ENCODE results near the gene TPP2.

TPP2 gene

DNA sequence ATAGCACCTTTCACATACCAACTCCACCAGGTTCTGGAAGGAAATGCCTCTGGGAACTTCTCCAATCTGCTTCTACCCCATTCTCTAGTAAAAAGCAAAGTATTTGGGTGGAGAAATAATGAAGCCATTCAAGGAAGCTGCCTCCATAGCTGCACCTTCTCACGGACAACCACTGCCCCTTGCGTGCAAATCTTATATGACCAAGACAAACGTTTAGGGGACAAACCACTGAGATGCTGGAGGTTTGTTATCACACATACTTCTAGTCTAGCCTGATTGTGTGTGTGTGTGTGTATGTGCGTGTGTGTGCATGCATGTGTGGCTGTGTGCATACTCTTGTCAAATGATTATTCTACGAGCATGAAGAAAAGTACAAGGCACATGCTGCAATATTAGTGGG lies 104.5 kb downstream of the TPP2 start:
- no peaks in the 10 kb centered on the region for H3K36me3 ChIP-seq (replicated peaks)
- TF ChIP-seq, protein P1, sequence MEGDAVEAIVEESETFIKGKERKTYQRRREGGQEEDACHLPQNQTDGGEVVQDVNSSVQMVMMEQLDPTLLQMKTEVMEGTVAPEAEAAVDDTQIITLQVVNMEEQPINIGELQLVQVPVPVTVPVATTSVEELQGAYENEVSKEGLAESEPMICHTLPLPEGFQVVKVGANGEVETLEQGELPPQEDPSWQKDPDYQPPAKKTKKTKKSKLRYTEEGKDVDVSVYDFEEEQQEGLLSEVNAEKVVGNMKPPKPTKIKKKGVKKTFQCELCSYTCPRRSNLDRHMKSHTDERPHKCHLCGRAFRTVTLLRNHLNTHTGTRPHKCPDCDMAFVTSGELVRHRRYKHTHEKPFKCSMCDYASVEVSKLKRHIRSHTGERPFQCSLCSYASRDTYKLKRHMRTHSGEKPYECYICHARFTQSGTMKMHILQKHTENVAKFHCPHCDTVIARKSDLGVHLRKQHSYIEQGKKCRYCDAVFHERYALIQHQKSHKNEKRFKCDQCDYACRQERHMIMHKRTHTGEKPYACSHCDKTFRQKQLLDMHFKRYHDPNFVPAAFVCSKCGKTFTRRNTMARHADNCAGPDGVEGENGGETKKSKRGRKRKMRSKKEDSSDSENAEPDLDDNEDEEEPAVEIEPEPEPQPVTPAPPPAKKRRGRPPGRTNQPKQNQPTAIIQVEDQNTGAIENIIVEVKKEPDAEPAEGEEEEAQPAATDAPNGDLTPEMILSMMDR (IDR thresholded peaks at IDR 0.05; ENCODE audit: low read depth, low read length, missing control alignments) = no peak
- H3K4me3 ChIP-seq (ENCODE audit: low read depth, low read length) = no peak overlapping the region
- no peaks in the 10 kb centered on the region for H3K27me3 ChIP-seq (replicated peaks)
- in situ Hi-C loops (cut with HindIII; ENCODE audit: low pct_ligation_motif_present, low sequenced_read_pairs) = no loop called here
- no peak overlapping the region for H3K27ac ChIP-seq
- DNase-seq = no peak

- no peaks in the 10 kb centered on the region for H3K36me3 ChIP-seq (replicated peaks)
- DNase-seq = no peak
- TF ChIP-seq, protein P1 (IDR thresholded peaks at IDR 0.05; ENCODE audit: low read depth, low read length, missing control alignments) = no peak
- no peak overlapping the region for H3K4me3 ChIP-seq (ENCODE audit: low read depth, low read length)
- H3K27ac ChIP-seq = no peak overlapping the region
- H3K27me3 ChIP-seq (replicated peaks) = no peaks in the 10 kb centered on the region
- in situ Hi-C loops (cut with HindIII; ENCODE audit: low pct_ligation_motif_present, low sequenced_read_pairs) = no loop called here
Measured at GRCh38 chr13:102702965-102703725, 106.4 kb downstream of the TPP2 start.

DNA sequence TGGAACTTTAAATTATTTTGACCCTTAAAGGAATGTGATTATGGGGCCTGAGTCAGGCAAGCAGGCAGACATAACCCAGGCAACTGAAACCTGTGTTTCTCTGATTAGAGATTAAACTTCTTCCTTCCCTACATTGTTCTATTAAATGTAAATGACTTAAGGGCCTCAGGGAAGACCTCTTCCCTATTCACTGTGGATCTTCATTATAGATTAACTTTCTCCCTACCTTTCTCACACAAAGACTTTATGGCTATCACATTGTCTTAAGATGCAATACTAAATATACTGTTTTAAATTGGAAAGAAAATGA lies 106.9 kb downstream of the TPP2 start:
- TF ChIP-seq, protein P1 (IDR thresholded peaks at IDR 0.05; ENCODE audit: low read depth, low read length, missing control alignments) = no peak
- Histone ChIP-seq H3K27ac (no peak overlapping the region), H3K36me3 (replicated peaks) (no peaks in the 10 kb centered on the region), H3K4me3 (ENCODE audit: low read depth, low read length) (no peak overlapping the region), H3K27me3 (replicated peaks) (no peaks in the 10 kb centered on the region)
- DNase-seq = no peak
- in situ Hi-C loops (cut with HindIII; ENCODE audit: low pct_ligation_motif_present, low sequenced_read_pairs) = no loop called here

DNA sequence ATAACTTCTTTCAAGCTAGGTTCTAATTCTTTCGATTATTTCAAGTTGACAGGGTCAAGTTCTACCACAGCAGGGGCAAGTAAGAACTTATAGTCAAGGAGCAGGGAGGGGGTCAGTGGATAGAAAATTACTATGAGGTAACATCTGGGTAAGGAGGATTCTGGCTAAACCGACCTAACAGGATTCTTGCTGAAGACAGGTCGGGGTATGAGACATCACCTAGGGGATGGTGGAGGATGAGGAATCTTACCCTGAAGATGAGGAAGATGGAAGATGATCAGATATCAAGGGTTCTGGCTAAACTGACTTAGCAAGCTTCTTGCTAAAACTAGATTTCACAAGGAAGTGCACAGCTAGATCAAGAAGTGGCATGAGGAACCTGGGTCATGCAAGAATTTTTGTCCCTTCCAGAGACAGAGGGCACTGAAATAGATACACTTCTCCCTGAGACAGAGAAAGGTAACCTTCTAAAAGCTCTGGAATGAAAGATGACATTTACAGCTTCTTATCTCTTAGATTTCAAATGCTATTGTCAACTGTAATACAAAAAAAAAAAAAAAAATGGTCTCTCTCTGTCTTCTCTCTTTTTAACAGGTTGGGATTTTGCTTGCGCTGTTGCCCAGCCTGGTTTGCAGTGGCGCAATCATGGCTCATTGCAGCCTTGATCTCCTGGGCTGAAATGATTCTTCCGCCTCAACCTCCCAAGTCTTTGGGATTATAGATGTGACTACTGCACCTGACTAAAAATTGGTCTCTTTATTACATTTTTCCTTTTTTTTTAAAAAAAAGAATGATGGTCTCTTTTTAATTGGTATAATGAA lies 107.7 kb downstream of the TPP2 start:
- Histone ChIP-seq H3K27ac (no peak overlapping the region), H3K36me3 (replicated peaks) (no peaks in the 10 kb centered on the region), H3K4me3 (ENCODE audit: low read depth, low read length) (no peak overlapping the region), H3K27me3 (replicated peaks) (no peaks in the 10 kb centered on the region)
- in situ Hi-C loops (cut with HindIII; ENCODE audit: low pct_ligation_motif_present, low sequenced_read_pairs) = no loop called here
- TF ChIP-seq, protein P1 (IDR thresholded peaks at IDR 0.05; ENCODE audit: low read depth, low read length, missing control alignments) = no peak
- no peak for DNase-seq

- peak; percentile 83 for DNase-seq
- Histone ChIP-seq H3K27me3 (replicated peaks) (no peaks in the 10 kb centered on the region), H3K36me3 (replicated peaks) (no peaks in the 10 kb centered on the region), H3K4me3 (ENCODE audit: low read depth, low read length) (no peak overlapping the region), H3K27ac (no peak overlapping the region)
- in situ Hi-C loops (cut with HindIII; ENCODE audit: low pct_ligation_motif_present, low sequenced_read_pairs) = no loop called here
- TF ChIP-seq, protein P1 (IDR thresholded peaks at IDR 0.05; ENCODE audit: low read depth, low read length, missing control alignments) = no peak
Measured at GRCh38 chr13:102707467-102707866, 110.7 kb downstream of the TPP2 start.
